HL-60 (cell line): Measurements from ENCODE around the gene IL9R.
"Not testable (repeated sequence)": the region's sequence is repeated elsewhere in the genome, so short reads cannot be mapped to it uniquely, and the experiment has no call there.

ENCODE experiments used
- POLR2AphosphoS5 ChIP-seq: IDR thresholded peaks from 2 replicates; pipeline ENCODE4 v1.6.1; 2012; ENCODE audit warnings: low read depth
- TF ChIP-seq, protein P1 (sequence below): IDR thresholded peaks from 2 replicates; pipeline ENCODE4 v1.6.1; 2012; ENCODE audit warnings: low read depth; ENCODE audit not compliant: insufficient replicate concordance

DNA sequence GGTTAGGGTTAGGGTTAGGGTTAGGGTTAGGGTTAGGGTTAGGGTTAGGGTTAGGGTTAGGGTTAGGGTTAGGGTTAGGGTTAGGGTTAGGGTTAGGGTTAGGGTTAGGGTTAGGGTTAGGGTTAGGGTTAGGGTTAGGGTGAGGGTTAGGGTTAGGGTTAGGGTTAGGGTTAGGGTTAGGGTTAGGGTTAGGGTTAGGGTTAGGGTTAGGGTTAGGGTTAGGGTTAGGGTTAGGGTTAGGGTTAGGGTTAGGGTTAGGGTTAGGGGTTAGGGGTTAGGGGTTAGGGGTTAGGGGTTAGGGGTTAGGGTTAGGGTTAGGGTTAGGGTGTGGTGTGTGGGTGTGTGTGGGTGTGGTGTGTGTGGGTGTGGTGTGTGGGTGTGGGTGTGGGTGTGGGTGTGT is 33.0 kb downstream of the IL9R start:
- TF ChIP-seq, protein P1, sequence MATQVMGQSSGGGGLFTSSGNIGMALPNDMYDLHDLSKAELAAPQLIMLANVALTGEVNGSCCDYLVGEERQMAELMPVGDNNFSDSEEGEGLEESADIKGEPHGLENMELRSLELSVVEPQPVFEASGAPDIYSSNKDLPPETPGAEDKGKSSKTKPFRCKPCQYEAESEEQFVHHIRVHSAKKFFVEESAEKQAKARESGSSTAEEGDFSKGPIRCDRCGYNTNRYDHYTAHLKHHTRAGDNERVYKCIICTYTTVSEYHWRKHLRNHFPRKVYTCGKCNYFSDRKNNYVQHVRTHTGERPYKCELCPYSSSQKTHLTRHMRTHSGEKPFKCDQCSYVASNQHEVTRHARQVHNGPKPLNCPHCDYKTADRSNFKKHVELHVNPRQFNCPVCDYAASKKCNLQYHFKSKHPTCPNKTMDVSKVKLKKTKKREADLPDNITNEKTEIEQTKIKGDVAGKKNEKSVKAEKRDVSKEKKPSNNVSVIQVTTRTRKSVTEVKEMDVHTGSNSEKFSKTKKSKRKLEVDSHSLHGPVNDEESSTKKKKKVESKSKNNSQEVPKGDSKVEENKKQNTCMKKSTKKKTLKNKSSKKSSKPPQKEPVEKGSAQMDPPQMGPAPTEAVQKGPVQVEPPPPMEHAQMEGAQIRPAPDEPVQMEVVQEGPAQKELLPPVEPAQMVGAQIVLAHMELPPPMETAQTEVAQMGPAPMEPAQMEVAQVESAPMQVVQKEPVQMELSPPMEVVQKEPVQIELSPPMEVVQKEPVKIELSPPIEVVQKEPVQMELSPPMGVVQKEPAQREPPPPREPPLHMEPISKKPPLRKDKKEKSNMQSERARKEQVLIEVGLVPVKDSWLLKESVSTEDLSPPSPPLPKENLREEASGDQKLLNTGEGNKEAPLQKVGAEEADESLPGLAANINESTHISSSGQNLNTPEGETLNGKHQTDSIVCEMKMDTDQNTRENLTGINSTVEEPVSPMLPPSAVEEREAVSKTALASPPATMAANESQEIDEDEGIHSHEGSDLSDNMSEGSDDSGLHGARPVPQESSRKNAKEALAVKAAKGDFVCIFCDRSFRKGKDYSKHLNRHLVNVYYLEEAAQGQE: not testable (repeated sequence)
- peak; percentile 78; the same call in 1 of the 2 replicates for TF ChIP-seq POLR2AphosphoS5
